ENCODE measurements around the gene NUCB1. TPM values are rescaled to one million over a fixed set of nuclear protein-coding genes. Genes with fewer than 3 reads are reported as not detected.

NUCB1 gene
- total and polyA plus RNA-seq, 9 of the 15 experiments (the other 6 are each of a cell fraction or from before 2014, with no cell fraction given), result 3.1 to 153 (median 71.7) TPM

DNA sequence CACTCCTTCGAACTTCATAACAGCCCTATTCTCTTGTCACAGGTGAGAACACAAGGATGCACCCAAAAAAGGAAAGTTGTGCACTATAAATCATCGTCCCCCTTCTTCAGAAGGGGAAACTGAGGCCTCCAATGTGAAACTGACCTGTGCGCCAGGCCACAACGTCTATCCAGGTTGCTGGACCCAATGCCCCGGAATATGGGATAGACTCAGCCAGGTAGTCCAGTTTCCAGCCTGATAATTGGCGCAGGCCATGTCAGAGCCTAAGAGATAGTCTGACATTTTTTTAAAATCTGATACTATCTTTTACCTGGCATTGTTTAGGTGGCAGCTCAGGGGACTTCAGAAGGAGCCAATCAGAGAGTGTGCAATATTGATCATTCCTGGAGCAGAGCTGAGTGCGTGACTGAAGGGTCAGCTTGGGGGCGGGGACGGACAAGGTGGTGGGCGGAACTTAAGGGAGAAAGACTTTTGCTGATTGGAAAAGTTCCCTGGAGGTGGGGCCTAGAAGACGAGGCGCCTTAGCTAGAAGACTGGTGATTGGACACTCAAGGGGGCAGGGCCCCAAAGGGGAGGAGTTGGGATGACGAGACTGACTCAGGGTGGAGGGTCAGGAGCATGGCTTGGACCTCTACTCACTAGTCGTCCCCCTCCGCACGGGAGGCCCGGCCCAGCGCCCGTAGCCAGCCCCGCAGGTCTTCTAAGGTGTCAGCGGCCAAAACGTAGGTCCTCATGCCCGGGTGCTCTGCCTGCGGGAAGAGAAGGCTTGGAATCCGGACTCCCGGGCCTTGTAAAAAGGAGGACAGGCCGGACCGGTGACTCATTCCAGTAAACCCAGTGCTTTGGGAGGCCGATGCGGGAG lies 40.2 kb upstream of the NUCB1 start (continued):
- TF ChIP-seq, protein P1, sequence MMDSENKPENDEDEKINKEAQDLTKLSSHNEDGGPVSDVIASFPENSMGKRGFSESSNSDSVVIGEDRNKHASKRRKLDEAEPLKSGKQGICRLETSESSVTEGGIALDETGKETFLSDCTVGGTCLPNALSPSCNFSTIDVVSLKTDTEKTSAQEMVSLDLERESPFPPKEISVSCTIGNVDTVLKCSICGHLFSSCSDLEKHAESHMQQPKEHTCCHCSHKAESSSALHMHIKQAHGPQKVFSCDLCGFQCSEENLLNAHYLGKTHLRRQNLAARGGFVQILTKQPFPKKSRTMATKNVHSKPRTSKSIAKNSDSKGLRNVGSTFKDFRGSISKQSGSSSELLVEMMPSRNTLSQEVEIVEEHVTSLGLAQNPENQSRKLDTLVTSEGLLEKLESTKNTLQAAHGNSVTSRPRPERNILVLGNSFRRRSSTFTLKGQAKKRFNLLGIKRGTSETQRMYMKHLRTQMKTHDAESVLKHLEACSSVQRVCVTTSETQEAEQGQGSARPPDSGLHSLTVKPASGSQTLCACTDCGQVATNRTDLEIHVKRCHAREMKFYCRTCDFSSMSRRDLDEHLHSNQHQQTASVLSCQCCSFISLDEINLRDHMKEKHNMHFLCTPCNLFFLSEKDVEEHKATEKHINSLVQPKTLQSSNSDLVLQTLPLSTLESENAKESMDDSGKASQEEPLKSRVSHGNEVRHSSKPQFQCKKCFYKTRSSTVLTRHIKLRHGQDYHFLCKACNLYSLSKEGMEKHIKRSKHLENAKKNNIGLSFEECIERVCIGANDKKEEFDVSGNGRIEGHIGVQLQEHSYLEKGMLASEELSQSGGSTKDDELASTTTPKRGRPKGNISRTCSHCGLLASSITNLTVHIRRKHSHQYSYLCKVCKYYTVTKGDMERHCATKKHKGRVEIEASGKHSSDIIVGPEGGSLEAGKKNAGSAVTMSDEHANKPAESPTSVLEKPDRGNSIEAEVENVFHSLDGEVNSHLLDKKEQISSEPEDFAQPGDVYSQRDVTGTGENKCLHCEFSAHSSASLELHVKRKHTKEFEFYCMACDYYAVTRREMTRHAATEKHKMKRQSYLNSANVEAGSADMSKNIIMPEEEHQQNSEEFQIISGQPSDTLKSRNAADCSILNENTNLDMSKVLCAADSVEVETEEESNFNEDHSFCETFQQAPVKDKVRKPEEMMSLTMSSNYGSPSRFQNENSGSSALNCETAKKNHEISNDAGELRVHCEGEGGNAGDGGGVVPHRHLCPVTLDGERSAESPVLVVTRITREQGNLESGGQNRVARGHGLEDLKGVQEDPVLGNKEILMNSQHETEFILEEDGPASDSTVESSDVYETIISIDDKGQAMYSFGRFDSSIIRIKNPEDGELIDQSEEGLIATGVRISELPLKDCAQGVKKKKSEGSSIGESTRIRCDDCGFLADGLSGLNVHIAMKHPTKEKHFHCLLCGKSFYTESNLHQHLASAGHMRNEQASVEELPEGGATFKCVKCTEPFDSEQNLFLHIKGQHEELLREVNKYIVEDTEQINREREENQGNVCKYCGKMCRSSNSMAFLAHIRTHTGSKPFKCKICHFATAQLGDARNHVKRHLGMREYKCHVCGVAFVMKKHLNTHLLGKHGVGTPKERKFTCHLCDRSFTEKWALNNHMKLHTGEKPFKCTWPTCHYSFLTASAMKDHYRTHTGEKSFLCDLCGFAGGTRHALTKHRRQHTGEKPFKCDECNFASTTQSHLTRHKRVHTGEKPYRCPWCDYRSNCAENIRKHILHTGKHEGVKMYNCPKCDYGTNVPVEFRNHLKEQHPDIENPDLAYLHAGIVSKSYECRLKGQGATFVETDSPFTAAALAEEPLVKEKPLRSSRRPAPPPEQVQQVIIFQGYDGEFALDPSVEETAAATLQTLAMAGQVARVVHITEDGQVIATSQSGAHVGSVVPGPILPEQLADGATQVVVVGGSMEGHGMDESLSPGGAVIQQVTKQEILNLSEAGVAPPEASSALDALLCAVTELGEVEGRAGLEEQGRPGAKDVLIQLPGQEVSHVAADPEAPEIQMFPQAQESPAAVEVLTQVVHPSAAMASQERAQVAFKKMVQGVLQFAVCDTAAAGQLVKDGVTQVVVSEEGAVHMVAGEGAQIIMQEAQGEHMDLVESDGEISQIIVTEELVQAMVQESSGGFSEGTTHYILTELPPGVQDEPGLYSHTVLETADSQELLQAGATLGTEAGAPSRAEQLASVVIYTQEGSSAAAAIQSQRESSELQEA (IDR thresholded peaks at IDR 0.05; ENCODE audit: low read depth), result no peak
- TF ChIP-seq SIX5 (IDR thresholded peaks at IDR 0.05; ENCODE audit: borderline replicate concordance in 1 of 2, insufficient read depth in 1 of 2, low read depth in 1 of 2, low read length in 2 of 2) (no peak), SIN3B (IDR thresholded peaks at IDR 0.05; ENCODE audit: low read depth) (no peak), SP2 (IDR thresholded peaks at IDR 0.05; ENCODE audit: extremely low read depth, low read depth, low read length, poor library complexity, severe bottlenecking) (no peak), NR1H2 (CRISPR knock-in tag; IDR thresholded peaks at IDR 0.05) (0 out of 2 replicates have a peak, but pooled peaks have one; percentile 1), TBP (optimal IDR thresholded peaks at IDR 0.05; ENCODE audit: low read depth, low read length) (peak; percentile 60), EP300 (IDR thresholded peaks at IDR 0.05; ENCODE audit: low read length) (0 out of 2 replicates have a peak, but pooled peaks have one; percentile 3), CBX5 (IDR thresholded peaks at IDR 0.05; ENCODE audit: borderline replicate concordance, low read depth) (no peak), ZNF589 (CRISPR knock-in tag; IDR thresholded peaks at IDR 0.05; ENCODE audit: low read depth) (no peak), ZNF431 (CRISPR knock-in tag; IDR thresholded peaks at IDR 0.05) (no peak)
- TF ChIP-seq, protein P2, sequence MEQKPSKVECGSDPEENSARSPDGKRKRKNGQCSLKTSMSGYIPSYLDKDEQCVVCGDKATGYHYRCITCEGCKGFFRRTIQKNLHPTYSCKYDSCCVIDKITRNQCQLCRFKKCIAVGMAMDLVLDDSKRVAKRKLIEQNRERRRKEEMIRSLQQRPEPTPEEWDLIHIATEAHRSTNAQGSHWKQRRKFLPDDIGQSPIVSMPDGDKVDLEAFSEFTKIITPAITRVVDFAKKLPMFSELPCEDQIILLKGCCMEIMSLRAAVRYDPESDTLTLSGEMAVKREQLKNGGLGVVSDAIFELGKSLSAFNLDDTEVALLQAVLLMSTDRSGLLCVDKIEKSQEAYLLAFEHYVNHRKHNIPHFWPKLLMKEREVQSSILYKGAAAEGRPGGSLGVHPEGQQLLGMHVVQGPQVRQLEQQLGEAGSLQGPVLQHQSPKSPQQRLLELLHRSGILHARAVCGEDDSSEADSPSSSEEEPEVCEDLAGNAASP (IDR thresholded peaks at IDR 0.05), result no peak
- TF ChIP-seq, protein P3, sequence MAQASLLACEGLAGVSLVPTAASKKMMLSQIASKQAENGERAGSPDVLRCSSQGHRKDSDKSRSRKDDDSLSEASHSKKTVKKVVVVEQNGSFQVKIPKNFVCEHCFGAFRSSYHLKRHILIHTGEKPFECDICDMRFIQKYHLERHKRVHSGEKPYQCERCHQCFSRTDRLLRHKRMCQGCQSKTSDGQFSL (CRISPR knock-in tag; IDR thresholded peaks at IDR 0.05), result no peak
- TF ChIP-seq, protein P3 (tag; IDR thresholded peaks at IDR 0.05), result no peak
- TF ChIP-seq, protein P4, sequence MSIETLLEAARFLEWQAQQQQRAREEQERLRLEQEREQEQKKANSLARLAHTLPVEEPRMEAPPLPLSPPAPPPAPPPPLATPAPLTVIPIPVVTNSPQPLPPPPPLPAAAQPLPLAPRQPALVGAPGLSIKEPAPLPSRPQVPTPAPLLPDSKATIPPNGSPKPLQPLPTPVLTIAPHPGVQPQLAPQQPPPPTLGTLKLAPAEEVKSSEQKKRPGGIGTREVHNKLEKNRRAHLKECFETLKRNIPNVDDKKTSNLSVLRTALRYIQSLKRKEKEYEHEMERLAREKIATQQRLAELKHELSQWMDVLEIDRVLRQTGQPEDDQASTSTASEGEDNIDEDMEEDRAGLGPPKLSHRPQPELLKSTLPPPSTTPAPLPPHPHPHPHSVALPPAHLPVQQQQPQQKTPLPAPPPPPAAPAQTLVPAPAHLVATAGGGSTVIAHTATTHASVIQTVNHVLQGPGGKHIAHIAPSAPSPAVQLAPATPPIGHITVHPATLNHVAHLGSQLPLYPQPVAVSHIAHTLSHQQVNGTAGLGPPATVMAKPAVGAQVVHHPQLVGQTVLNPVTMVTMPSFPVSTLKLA (conservative IDR thresholded peaks at IDR 0.05), result peak; percentile 46 to 77; a peak in 3 of 4 replicates
